Panc1 (cell line): ENCODE results near the gene ZNF454.

ENCODE experiments used
- CTCF ChIP-seq: fragments of 450-650 bp; IDR thresholded peaks from 2 replicates; pipeline ENCODE4 v1.5.1; 2017; ENCODE audit warnings: mild to moderate bottlenecking
- POLR2AphosphoS5 ChIP-seq: IDR thresholded peaks from 2 replicates; pipeline ENCODE4 v1.6.1; 2012; ENCODE audit warnings: mild to moderate bottlenecking, low read depth, low read length, moderate library complexity
- REST ChIP-seq, 2 experiments: IDR thresholded peaks; 2 replicates each; pipeline ENCODE4 v1.6.1; 2011 to 2012; ENCODE audit warnings: low read depth in 2 of 2, control low read depth in 1 of 2, low read length in 1 of 2, mild to moderate bottlenecking in 1 of 2, moderate library complexity in 1 of 2; ENCODE audit not compliant: insufficient read depth in 1 of 2
- SIN3A ChIP-seq: IDR thresholded peaks from 2 replicates; pipeline ENCODE4 v1.6.1; 2012; ENCODE audit warnings: low read depth, mild to moderate bottlenecking, low read length, moderate library complexity, borderline replicate concordance; ENCODE audit not compliant: insufficient read depth
- TCF7L2 ChIP-seq: IDR thresholded peaks from 2 replicates; pipeline ENCODE4 v1.6.1; 2011; ENCODE audit warnings: mild to moderate bottlenecking, low read depth, low read length, inconsistent platforms

- TF ChIP-seq CTCF (no peak), POLR2AphosphoS5 (no peak), TCF7L2 (no peak), SIN3A (no peak), REST (IDR thresholded peaks at IDR 0.05; ENCODE audit: insufficient read depth in 1 of 2, low read depth in 2 of 2, low read length in 1 of 2) (no peak)
Measured at GRCh38 chr5:178998441-178998840, 57.4 kb downstream of the ZNF454 start.
